RWPE1 (cell line): ENCODE measurements around the gene NKIRAS1.

ENCODE experiments used
- CTCF ChIA-PET: fragments of 350-600 bp; sonication (Branson Sonifier 250); formaldehyde crosslinking; extraction: SDS; loops from one replicate; lab custom pipeline; 2021; lab: Yijun Ruan, JAX
- POLR2A ChIA-PET: fragments of 400-600 bp; formaldehyde crosslinking; extraction: SDS; loops from one replicate; lab custom pipeline; 2020; ENCODE audit warnings: antibody characterized with exemption; ENCODE audit not compliant: low non-redundant PET; lab: Yijun Ruan, JAX
- DNase-seq: peaks from one replicate; pipeline ENCODE4 v3.0.0; 2012; ENCODE audit warnings: low spot score
- H3K27ac ChIP-seq: fragments of 450-650 bp; 2 replicates; pipeline ENCODE4 v1.5.1; 2017
- CTCF ChIP-seq: fragments of 450-650 bp; conservative IDR thresholded peaks from 2 replicates; pipeline ENCODE4 v1.5.1; 2017; ENCODE audit warnings: low read depth, mild to moderate bottlenecking

The NKIRAS1 gene

GRCh38 chr3:23949784-23950183 is 33.0 kb upstream of the NKIRAS1 start:
- POLR2A ChIA-PET, result no interaction called here
- no peak overlapping the region for H3K27ac ChIP-seq
- TF ChIP-seq CTCF, result no peak
- CTCF ChIA-PET, result no interaction called here
- no peak for DNase-seq

GRCh38 chr3:23948761-23949160 is 32.0 kb upstream of the NKIRAS1 start:
- peak; percentile 18 for DNase-seq
- ChIA-PET CTCF (no interaction called here), POLR2A (no interaction called here)
- no peak for TF ChIP-seq CTCF
- H3K27ac ChIP-seq, result no peak overlapping the region

- POLR2A ChIA-PET, result interaction anchor here (1.2 kb wide), 1 partner anchor 29 kb away, joined by 7 read pairs; the partner anchor contains the start of genes NKIRAS1 and RPL15
- H3K27ac ChIP-seq, result peak overlapping the region; percentile 94
- CTCF ChIA-PET, result no interaction called here
- peak; percentile 93 for DNase-seq
- no peak for TF ChIP-seq CTCF
Measured at GRCh38 chr3:23945913-23946687, 29.3 kb upstream of the NKIRAS1 start.

- ChIA-PET POLR2A (no interaction called here), CTCF (no interaction called here)
- H3K27ac ChIP-seq, result peak overlapping the region; percentile 94
- no peak for TF ChIP-seq CTCF
- no peak for DNase-seq
Measured at GRCh38 chr3:23945663-23945912, 28.8 kb upstream of the NKIRAS1 start.

- TF ChIP-seq CTCF, result no peak
- CTCF ChIA-PET, result no interaction called here
- peak; percentile 71 for DNase-seq
- peak within 1 kb of the TSS; percentile 94 for H3K27ac ChIP-seq
- POLR2A ChIA-PET, result no interaction called here
Measured at GRCh38 chr3:23944861-23945662, 28.3 kb upstream of the NKIRAS1 start, which contains the start of gene NR1D2. NR1D2 (plus strand) TSS chr3:23945286; CDS start chr3:23945579, 293 bp downstream.

GRCh38 chr3:23944007-23944783 is 27.4 kb upstream of the NKIRAS1 start:
- POLR2A ChIA-PET, result interaction anchor here (1.0 kb wide), 1 partner anchor 27 kb away, joined by 3 read pairs; the partner anchor contains the start of genes NKIRAS1 and RPL15
- peak overlapping the region; percentile 94 for H3K27ac ChIP-seq
- no peak for DNase-seq
- CTCF ChIA-PET, result no interaction called here
- no peak for TF ChIP-seq CTCF
